Body of pancreas (tissue), 4 donors: Measurements from ENCODE around the gene SYVN1. TPM values are rescaled to one million over a fixed set of nuclear protein-coding genes. Genes with fewer than 3 reads are reported as not detected.

Experiments
- ATAC-seq: fragments of 150-250 bp; one replicate; pipeline ENCODE4 v1.9.1; 2016
- DNase-seq, 4 donors: peaks; one replicate each; pipeline ENCODE4 v3.0.0-alpha.2; 2019
- H3K27ac ChIP-seq, 4 donors: fragments of 200-600 bp; sonication (generic); 1 replicate in 3 of 4; 2 replicates in 1 of 4; pipeline versions ENCODE4 v1.5.1 to v1.6.1; 2016 to 2019; ENCODE audit warnings: mild to moderate bottlenecking in 1 of 4, mixed read lengths in 1 of 4, moderate library complexity in 1 of 4
- H3K27me3 ChIP-seq, 2 donors: fragments of 200-600 bp; sonication (generic); one replicate each; pipeline ENCODE4 v1.6.0; 2016; ENCODE audit warnings: mild to moderate bottlenecking in 1 of 2
- H3K36me3 ChIP-seq, 2 donors: fragments of 200-600 bp; sonication (generic); replicated peaks in 1 of 2; 2 replicates each; pipeline ENCODE4 v1.5.1; 2016; ENCODE audit warnings: low read depth in 2 of 2; ENCODE audit not compliant: insufficient read depth in 1 of 2
- H3K4me1 ChIP-seq: fragments of 200-600 bp; sonication (generic); one replicate; pipeline ENCODE4 v1.6.0; 2016
- H3K4me3 ChIP-seq, 2 donors: fragments of 200-600 bp; sonication (generic); 1 replicate in 1 of 2; 2 replicates in 1 of 2; pipeline ENCODE4 v1.5.1; 2016 to 2019
- H3K9me3 ChIP-seq, 3 donors: fragments of 200-600 bp; sonication (generic); 1 replicate in 2 of 3; 2 replicates in 1 of 3; pipeline ENCODE4 v1.5.1; 2016
- POLR2A ChIP-seq, 3 donors: fragments of 450-650 bp; IDR thresholded peaks; one replicate each; pipeline ENCODE4 v1.6.1; 2016; ENCODE audit warnings: antibody characterized with exemption in 3 of 3, mild to moderate bottlenecking in 2 of 3
- WGBS, 2 donors: methylation state at CpG; one replicate each; pipeline ENCODE4 v1.1.5; 2017; 5-methylcytosine and 5-hydroxymethylcytosine counted together
- intact Hi-C: fragments of 100-400 bp; cut with DNase I; formaldehyde crosslinking; loops from one replicate; pipeline ENCODE4 v1.15.1; 2023
- total RNA-seq, 2 donors: library from RNA; depleted of rRNA; stranded (reverse); fragments of >200 nt; gene quantifications; one replicate each; pipeline ENCODE4 v1.1.0, GENCODE V29; 2016
- TF ChIP-seq, protein P1 (sequence below), 7 experiments: fragments of 450-650 bp in 4 of 7; fragments of 200-600 bp in 3 of 7; sonication (generic) in 3 of 7; IDR thresholded peaks; one replicate each; pipeline ENCODE4 v1.5.1; 2016 to 2019; ENCODE audit warnings: antibody characterized with exemption in 7 of 7

Gene SYVN1
- 10 to 100 TPM; 41.0 to 97.2 TPM for total RNA-seq

DNA sequence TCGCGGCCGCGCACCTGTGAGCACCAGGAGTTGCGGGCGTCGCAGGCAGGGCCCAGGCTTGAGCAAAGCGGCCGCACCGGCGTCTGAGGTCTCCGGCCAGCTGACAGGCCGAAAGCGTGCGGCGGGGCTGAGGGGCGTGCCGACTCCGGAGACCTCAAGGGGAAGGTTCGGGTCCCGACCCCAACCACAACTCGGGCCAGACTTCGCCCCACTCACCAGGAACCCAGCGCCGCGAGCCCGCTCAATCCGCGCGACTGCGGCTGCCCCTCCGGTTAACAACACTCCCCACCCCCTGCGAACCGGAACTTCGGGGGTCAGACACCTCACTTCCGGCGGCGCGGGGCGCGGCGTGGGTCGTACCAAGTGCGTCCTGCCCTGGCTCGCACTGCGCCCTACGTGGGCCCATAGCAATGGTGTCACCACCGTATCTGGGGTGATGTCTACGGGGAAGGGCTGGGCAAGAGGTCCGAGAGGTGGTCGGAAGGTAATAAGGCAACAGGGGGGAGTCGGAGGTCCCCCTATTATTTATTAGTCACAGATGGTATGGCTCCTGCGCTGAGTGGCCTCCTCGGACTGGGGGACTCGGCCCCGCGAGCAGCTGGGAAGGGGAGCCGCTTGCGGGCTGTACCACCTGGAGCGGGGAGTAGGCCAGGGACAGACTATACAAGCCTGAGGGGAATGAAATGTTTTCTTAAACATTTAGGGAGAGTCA lies at the start of gene SYVN1:
Gene SYVN1, minus strand, starts transcription at position 280 of the 712 bp plus-strand sequence. CDS start 918 bp downstream, outside the sequence.
- H3K9me3 ChIP-seq: no peaks in the 10 kb centered on the region
- peaks cover 49% of the 10 kb centered on the region for H3K4me1 ChIP-seq
- ATAC-seq (peak; percentile 78), DNase-seq (peak; percentile 92 to 94 (median 94))
- peak within 1 kb of the TSS; percentile 98 to 100 (median 99) for H3K27ac ChIP-seq
- 0% methylated on average over 8 to 43 of the region's 60 CpGs for WGBS, 2 donors
- H3K36me3 ChIP-seq: peaks cover 14 to 27% of the 10 kb centered on the region in 2 donors
- intact Hi-C loops: loop anchor here (5.0 kb wide), 1 partner anchor 53 kb away; no protein-coding TSS in a partner anchor
- peak within 1 kb of the TSS; percentile 63 to 83 for H3K4me3 ChIP-seq
- TF ChIP-seq, protein P1, sequence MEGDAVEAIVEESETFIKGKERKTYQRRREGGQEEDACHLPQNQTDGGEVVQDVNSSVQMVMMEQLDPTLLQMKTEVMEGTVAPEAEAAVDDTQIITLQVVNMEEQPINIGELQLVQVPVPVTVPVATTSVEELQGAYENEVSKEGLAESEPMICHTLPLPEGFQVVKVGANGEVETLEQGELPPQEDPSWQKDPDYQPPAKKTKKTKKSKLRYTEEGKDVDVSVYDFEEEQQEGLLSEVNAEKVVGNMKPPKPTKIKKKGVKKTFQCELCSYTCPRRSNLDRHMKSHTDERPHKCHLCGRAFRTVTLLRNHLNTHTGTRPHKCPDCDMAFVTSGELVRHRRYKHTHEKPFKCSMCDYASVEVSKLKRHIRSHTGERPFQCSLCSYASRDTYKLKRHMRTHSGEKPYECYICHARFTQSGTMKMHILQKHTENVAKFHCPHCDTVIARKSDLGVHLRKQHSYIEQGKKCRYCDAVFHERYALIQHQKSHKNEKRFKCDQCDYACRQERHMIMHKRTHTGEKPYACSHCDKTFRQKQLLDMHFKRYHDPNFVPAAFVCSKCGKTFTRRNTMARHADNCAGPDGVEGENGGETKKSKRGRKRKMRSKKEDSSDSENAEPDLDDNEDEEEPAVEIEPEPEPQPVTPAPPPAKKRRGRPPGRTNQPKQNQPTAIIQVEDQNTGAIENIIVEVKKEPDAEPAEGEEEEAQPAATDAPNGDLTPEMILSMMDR (IDR thresholded peaks at IDR 0.05): peak in 1 of 7 experiments; percentile 17
- TF ChIP-seq POLR2A (IDR thresholded peaks at IDR 0.05): peak; percentile 96 to 99 (median 98)
- H3K27me3 ChIP-seq: no peaks in the 10 kb centered on the region

DNA sequence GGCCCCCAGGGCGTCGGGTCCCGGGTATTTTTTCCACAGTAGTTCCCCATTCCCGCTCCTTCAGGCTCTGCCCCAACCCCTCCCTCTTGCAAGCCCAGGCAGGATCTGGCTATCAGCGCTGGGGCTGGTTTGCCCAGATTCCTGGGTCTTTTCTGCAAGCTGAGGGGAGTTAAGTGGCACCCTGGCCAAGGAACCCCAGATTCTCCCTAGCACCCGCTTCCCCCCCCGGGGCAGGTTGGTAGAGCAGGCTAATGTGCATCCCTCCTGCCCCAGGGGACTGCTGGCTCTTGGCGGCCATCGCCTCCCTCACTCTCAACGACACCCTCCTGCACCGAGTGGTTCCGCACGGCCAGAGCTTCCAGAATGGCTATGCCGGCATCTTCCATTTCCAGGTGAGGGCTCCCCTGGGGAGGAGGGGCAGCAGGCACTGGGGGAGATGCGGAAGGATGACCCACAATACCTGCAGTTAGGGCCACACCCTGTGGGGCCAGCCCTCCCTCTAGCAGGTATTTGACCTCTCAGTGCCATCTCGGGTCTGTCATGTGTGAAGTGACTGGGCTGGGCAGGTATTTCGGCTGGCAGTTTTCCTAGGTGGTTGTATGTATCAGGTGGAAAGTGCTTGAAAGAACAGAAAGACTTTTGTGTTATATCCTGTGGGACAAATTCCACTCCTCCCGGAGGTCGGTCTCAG lies 49.0 kb upstream of the SYVN1 start:
- Histone ChIP-seq H3K9me3 (no peaks in the 10 kb centered on the region), H3K27ac (peak overlapping the region; percentile 88 to 98 (median 96)), H3K4me3 (no peak overlapping the region), H3K4me1 (peaks cover 46% of the 10 kb centered on the region), H3K27me3 (no peaks in the 10 kb centered on the region), H3K36me3 (peaks cover 0 to 19% of the 10 kb centered on the region in 2 donors)
- TF ChIP-seq POLR2A (IDR thresholded peaks at IDR 0.05): peak; percentile 14 to 65 (median 64)
- TF ChIP-seq, protein P1 (IDR thresholded peaks at IDR 0.05): no peak
- ATAC-seq (peak; percentile 43), DNase-seq (peak; percentile 55 to 84 (median 72))
- 67 to 69% methylated on average over 8 to 19 of the region's 19 CpGs for WGBS, 2 donors
- intact Hi-C loops: no loop called here

DNA sequence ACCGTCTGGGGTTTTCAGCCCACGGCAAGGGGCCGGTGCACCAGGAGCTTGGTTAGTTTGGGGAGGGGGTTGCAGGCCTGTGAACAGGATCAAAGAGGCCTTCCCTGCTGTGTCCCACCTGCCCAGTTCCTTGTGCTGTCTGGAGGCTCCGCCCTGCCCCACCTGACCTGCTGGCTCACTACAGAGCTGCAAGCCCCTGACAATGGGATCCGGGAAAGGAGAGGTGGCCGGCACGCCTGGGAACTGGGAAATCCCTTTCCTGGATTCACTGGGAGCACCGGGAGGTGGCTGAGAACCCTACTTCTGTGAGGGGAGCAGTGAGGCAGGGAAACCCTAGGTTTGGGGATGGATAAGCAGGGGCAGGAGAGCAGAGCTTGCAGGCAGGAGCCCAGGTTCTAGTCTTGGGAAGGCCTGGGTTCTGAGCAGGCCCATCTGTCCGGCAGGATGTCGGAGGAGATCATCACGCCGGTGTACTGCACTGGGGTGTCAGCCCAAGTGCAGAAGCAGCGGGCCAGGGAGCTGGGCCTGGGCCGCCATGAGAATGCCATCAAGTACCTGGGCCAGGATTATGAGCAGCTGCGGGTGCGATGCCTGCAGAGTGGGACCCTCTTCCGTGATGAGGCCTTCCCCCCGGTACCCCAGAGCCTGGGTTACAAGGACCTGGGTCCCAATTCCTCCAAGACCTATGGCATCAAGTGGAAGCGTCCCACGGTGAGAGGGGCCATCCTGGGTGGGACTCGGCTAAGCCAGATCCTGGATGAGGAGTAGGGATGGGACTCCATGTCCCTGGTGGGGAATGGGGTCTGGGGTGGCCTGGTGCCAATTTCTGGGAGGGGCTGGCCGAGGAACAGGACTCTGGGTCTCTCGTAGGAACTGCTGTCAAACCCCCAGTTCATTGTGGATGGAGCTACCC lies 48.2 kb upstream of the SYVN1 start:
- intact Hi-C loops: no loop called here
- H3K27me3 ChIP-seq: no peaks in the 10 kb centered on the region
- peaks cover 0 to 12% of the 10 kb centered on the region in 2 donors for H3K36me3 ChIP-seq
- DNase-seq (peak; percentile 46 to 68 (median 68)), ATAC-seq (peak; percentile 22)
- 24 to 25% methylated on average over 14 to 23 of the region's 23 CpGs for WGBS, 2 donors
- TF ChIP-seq, protein P1 (IDR thresholded peaks at IDR 0.05): no peak
- TF ChIP-seq POLR2A (IDR thresholded peaks at IDR 0.05): peak in 2 of 3 donors; percentile 47 to 49
- no peaks in the 10 kb centered on the region for H3K9me3 ChIP-seq
- H3K4me1 ChIP-seq: peaks cover 46% of the 10 kb centered on the region
- H3K27ac ChIP-seq: peak overlapping the region; percentile 88 to 98 (median 96)
- peak overlapping the region; percentile 57 to 65 for H3K4me3 ChIP-seq

- 0% methylated on average over 8 to 38 of the region's 43 CpGs for WGBS, 2 donors
- ATAC-seq: peak; percentile 78
- peak; percentile 85 to 92 (median 90) for DNase-seq
- H3K9me3 ChIP-seq: no peaks in the 10 kb centered on the region
- H3K27me3 ChIP-seq: no peaks in the 10 kb centered on the region
- intact Hi-C loops: no loop called here
- H3K36me3 ChIP-seq: peaks cover 0 to 8% of the 10 kb centered on the region in 2 donors
- H3K4me3 ChIP-seq: peak within 1 kb of the TSS; percentile 57 to 65
- peak within 1 kb of the TSS; percentile 88 to 98 (median 96) for H3K27ac ChIP-seq
- peak in 1 of 3 donors; percentile 5 for TF ChIP-seq POLR2A (IDR thresholded peaks at IDR 0.05)
- TF ChIP-seq, protein P1 (IDR thresholded peaks at IDR 0.05): no peak
- H3K4me1 ChIP-seq: peaks cover 46% of the 10 kb centered on the region
Measured at GRCh38 chr11:65181569-65182257, 47.4 kb upstream of the SYVN1 start, which contains the start of gene CAPN1. CAPN1 (plus strand) TSS chr11:65181928; CDS start chr11:65182702, 774 bp downstream.
